ENCODE results near the gene GFRA4. TPM values are rescaled to one million over a fixed set of nuclear protein-coding genes. Genes with fewer than 3 reads are reported as not detected.
A peak's percentile ranks its signal among the peaks of the same experiment; 100 is the strongest.

Gene GFRA4
- total and polyA plus RNA-seq, 2 experiments from 2014 or later: not detected

- Histone ChIP-seq H3K4me1 (ENCODE audit: insufficient read depth) (peaks cover 9% of the 10 kb centered on the region), H3K79me2 (no peaks in the 10 kb centered on the region), H3K27me3 (peaks cover 5% of the 10 kb centered on the region), H4K20me1 (ENCODE audit: insufficient read depth, poor library complexity, severe bottlenecking) (no peaks in the 10 kb centered on the region), H3K4me3 (no peak overlapping the region), H3K9me2 (replicated peaks; ENCODE audit: insufficient read depth) (no peaks in the 10 kb centered on the region), H3K4me2 (peak overlapping the region; percentile 12), H3K27ac (peak overlapping the region; percentile 46), H2AFZ (no peak overlapping the region), H3K9me3 (ENCODE audit: low read depth) (no peaks in the 10 kb centered on the region), H3K36me3 (replicated peaks; ENCODE audit: insufficient read depth, low read depth) (no peaks in the 10 kb centered on the region)
- no peak for TF ChIP-seq EZH2phosphoT487 (IDR thresholded peaks at IDR 0.05; ENCODE audit: low read depth, severe bottlenecking, unreplicated experiment)
- no peak for TF ChIP-seq CTCF (IDR thresholded peaks at IDR 0.05; ENCODE audit: poor library complexity)
- peak; percentile 58 for DNase-seq (ENCODE audit: low spot score)
- WGBS (ENCODE audit: low lambda C conversion rate, missing lambda C conversion rate): 62% methylated on average over 9 of the region's 9 CpGs
These were observed 23.7 kb upstream of the GFRA4 start for GRCh38 chr20:3686867-3687321.

- H3K9me3 ChIP-seq (ENCODE audit: low read depth): no peaks in the 10 kb centered on the region
- no peak overlapping the region for H2AFZ ChIP-seq
- H3K79me2 ChIP-seq: no peaks in the 10 kb centered on the region
- no peaks in the 10 kb centered on the region for H3K9me2 ChIP-seq (replicated peaks; ENCODE audit: insufficient read depth)
- peaks cover 9% of the 10 kb centered on the region for H3K27me3 ChIP-seq
- TF ChIP-seq CTCF (IDR thresholded peaks at IDR 0.05; ENCODE audit: poor library complexity): no peak
- TF ChIP-seq EZH2phosphoT487 (IDR thresholded peaks at IDR 0.05; ENCODE audit: low read depth, severe bottlenecking, unreplicated experiment): no peak
- TF ChIP-seq EZH2 (IDR thresholded peaks at IDR 0.05; ENCODE audit: borderline replicate concordance): no peak
- peak overlapping the region; percentile 41 for H3K27ac ChIP-seq
- peaks cover 13% of the 10 kb centered on the region for H3K4me1 ChIP-seq (ENCODE audit: insufficient read depth)
- H3K4me2 ChIP-seq: peak overlapping the region; percentile 12
- no peak overlapping the region for H3K4me3 ChIP-seq
- no peaks in the 10 kb centered on the region for H4K20me1 ChIP-seq (ENCODE audit: insufficient read depth, poor library complexity, severe bottlenecking)
- DNase-seq (ENCODE audit: low spot score): no peak
- H3K36me3 ChIP-seq (replicated peaks; ENCODE audit: insufficient read depth, low read depth): no peaks in the 10 kb centered on the region
- WGBS (ENCODE audit: low lambda C conversion rate, missing lambda C conversion rate): 91% methylated on average over 7 of the region's 7 CpGs
These were observed 23.2 kb upstream of the GFRA4 start for GRCh38 chr20:3686421-3686820.

GRCh38 chr20:3685341-3685740 lies 22.1 kb upstream of the GFRA4 start:
- Histone ChIP-seq H3K36me3 (replicated peaks; ENCODE audit: insufficient read depth, low read depth) (no peaks in the 10 kb centered on the region), H3K9me2 (replicated peaks; ENCODE audit: insufficient read depth) (no peaks in the 10 kb centered on the region), H2AFZ (no peak overlapping the region), H4K20me1 (ENCODE audit: insufficient read depth, poor library complexity, severe bottlenecking) (no peaks in the 10 kb centered on the region), H3K79me2 (no peaks in the 10 kb centered on the region), H3K4me1 (ENCODE audit: insufficient read depth) (peaks cover 20% of the 10 kb centered on the region), H3K27ac (no peak overlapping the region), H3K4me3 (no peak overlapping the region), H3K9me3 (ENCODE audit: low read depth) (no peaks in the 10 kb centered on the region), H3K27me3 (peaks cover 16% of the 10 kb centered on the region), H3K4me2 (no peak overlapping the region)
- DNase-seq (ENCODE audit: low spot score): no peak
- no peak for TF ChIP-seq CTCF (IDR thresholded peaks at IDR 0.05; ENCODE audit: poor library complexity)
- TF ChIP-seq EZH2 (IDR thresholded peaks at IDR 0.05; ENCODE audit: borderline replicate concordance): no peak
- TF ChIP-seq EZH2phosphoT487 (IDR thresholded peaks at IDR 0.05; ENCODE audit: low read depth, severe bottlenecking, unreplicated experiment): no peak
- WGBS (ENCODE audit: low lambda C conversion rate, missing lambda C conversion rate): 59% methylated on average over 7 of the region's 7 CpGs
